ENCODE data around the gene CLASP2.

CLASP2 gene

DNA sequence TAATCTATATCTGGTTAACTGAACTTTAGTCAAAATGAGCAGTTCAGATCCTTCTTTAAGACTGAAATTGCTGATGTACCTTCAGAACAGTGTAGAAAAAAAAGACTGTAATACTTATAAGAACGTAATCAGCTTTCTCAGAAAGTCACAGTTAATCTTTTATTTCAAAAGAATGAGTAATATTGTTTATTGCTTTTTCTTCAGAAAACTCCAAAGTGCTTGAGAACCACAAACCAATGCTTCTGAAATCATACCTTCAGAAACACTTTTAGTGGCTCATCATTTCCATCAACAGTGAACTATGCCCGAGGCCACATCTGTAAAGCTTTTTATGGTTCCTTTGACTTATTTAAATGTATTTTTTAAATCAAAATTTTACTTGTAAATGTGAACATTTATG lies 33.3 kb upstream of the CLASP2 start:
- Histone ChIP-seq H3K36me3 (ENCODE audit: low read length) (no peaks in the 10 kb centered on the region), H4K20me1 (ENCODE audit: low read depth, low read length) (no peaks in the 10 kb centered on the region), H3K79me2 (ENCODE audit: insufficient read depth, low read length) (no peaks in the 10 kb centered on the region), H3K4me2 (ENCODE audit: low read depth, low read length, poor library complexity, severe bottlenecking) (no peak overlapping the region), H2AFZ (ENCODE audit: low read depth, low read length, severe bottlenecking) (no peak overlapping the region), H3K9me2 (replicated peaks; ENCODE audit: insufficient read depth, low read length) (no peaks in the 10 kb centered on the region), H3K9me3 (ENCODE audit: insufficient read depth, low read length) (peaks cover 5% of the 10 kb centered on the region; the same call in 1 of the 2 replicates), H3K27me3 (ENCODE audit: low read length) (no peaks in the 10 kb centered on the region), H3K27ac (ENCODE audit: low read depth, low read length) (no peak overlapping the region), H3F3A (ENCODE audit: insufficient read depth) (no peaks in the 10 kb centered on the region), H3K9ac (ENCODE audit: low read length) (no peak overlapping the region), H3K4me3 (ENCODE audit: insufficient read depth, low read length, poor library complexity, severe bottlenecking) (no peak overlapping the region)
- TF ChIP-seq, protein P1, sequence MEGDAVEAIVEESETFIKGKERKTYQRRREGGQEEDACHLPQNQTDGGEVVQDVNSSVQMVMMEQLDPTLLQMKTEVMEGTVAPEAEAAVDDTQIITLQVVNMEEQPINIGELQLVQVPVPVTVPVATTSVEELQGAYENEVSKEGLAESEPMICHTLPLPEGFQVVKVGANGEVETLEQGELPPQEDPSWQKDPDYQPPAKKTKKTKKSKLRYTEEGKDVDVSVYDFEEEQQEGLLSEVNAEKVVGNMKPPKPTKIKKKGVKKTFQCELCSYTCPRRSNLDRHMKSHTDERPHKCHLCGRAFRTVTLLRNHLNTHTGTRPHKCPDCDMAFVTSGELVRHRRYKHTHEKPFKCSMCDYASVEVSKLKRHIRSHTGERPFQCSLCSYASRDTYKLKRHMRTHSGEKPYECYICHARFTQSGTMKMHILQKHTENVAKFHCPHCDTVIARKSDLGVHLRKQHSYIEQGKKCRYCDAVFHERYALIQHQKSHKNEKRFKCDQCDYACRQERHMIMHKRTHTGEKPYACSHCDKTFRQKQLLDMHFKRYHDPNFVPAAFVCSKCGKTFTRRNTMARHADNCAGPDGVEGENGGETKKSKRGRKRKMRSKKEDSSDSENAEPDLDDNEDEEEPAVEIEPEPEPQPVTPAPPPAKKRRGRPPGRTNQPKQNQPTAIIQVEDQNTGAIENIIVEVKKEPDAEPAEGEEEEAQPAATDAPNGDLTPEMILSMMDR (IDR thresholded peaks at IDR 0.05; ENCODE audit: insufficient read depth, low read length, poor library complexity, severe bottlenecking) = no peak
- TF ChIP-seq EZH2phosphoT487 (conservative IDR thresholded peaks at IDR 0.05; ENCODE audit: low read length) = no peak

DNA sequence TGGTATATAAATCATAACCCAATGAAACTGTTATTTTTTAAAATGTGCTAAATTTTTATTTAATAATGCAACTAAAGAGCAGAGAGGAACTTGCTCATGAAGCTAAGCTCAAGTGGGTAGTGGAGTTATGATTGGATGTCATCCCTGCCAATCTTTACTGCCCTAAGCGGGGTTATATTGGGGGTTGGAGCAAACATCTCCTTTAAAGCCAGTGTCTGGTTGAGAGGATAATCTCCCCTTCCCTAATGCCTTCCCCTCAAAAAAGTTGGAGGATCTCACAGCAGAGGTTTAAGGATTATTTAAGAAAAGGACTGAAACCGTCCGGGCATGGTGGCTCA lies 32.1 kb upstream of the CLASP2 start:
- no peaks in the 10 kb centered on the region for H3K9me2 ChIP-seq (replicated peaks; ENCODE audit: insufficient read depth, low read length)
- no peak overlapping the region for H2AFZ ChIP-seq (ENCODE audit: low read depth, low read length, severe bottlenecking)
- peaks cover 4% of the 10 kb centered on the region; the same call in 1 of the 2 replicates for H3K9me3 ChIP-seq (ENCODE audit: insufficient read depth, low read length)
- H3K4me3 ChIP-seq (ENCODE audit: insufficient read depth, low read length, poor library complexity, severe bottlenecking) = no peak overlapping the region
- no peak overlapping the region for H3K27ac ChIP-seq (ENCODE audit: low read depth, low read length)
- no peaks in the 10 kb centered on the region for H3K36me3 ChIP-seq (ENCODE audit: low read length)
- H3F3A ChIP-seq (ENCODE audit: insufficient read depth) = no peaks in the 10 kb centered on the region
- no peaks in the 10 kb centered on the region for H3K79me2 ChIP-seq (ENCODE audit: insufficient read depth, low read length)
- H3K27me3 ChIP-seq (ENCODE audit: low read length) = no peaks in the 10 kb centered on the region
- H3K4me2 ChIP-seq (ENCODE audit: low read depth, low read length, poor library complexity, severe bottlenecking) = no peak overlapping the region
- TF ChIP-seq EZH2phosphoT487 (conservative IDR thresholded peaks at IDR 0.05; ENCODE audit: low read length) = no peak
- TF ChIP-seq, protein P1 (IDR thresholded peaks at IDR 0.05; ENCODE audit: insufficient read depth, low read length, poor library complexity, severe bottlenecking) = no peak
- no peaks in the 10 kb centered on the region for H4K20me1 ChIP-seq (ENCODE audit: low read depth, low read length)
- H3K9ac ChIP-seq (ENCODE audit: low read length) = no peak overlapping the region

DNA sequence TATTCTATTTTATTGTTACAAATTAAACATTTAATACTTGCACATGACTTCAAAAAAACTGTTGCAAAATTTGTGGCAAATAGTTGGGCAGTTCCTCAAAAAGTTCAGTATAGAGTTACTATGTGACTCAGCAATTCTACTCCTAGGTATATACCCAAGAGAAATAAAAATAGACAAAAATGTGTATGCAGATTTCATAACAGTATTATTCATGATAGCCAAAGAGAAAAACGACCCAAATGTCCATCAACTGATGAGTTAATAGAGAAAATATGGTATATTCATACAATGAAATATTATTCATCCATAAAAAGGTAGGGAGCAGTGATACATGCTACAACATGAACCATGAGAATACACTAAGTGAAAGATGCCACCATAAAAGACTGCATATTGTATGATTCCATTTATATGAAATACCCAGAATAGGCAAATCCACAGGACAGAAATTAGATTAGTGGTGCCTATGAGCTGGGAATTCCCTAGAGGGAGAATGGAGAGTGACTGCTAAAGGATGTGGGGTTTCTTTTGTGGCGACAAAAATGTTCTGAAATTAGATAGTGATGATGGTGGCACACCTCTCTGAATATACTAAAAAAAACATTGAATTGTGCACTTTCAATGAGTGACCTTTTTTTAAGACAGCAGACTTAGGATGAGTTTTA lies 31.6 kb upstream of the CLASP2 start:
- no peak for TF ChIP-seq EZH2phosphoT487 (conservative IDR thresholded peaks at IDR 0.05; ENCODE audit: low read length)
- TF ChIP-seq, protein P1 (IDR thresholded peaks at IDR 0.05; ENCODE audit: insufficient read depth, low read length, poor library complexity, severe bottlenecking) = no peak
- no peak overlapping the region for H3K27ac ChIP-seq (ENCODE audit: low read depth, low read length)
- H3F3A ChIP-seq (ENCODE audit: insufficient read depth) = no peaks in the 10 kb centered on the region
- no peaks in the 10 kb centered on the region for H3K79me2 ChIP-seq (ENCODE audit: insufficient read depth, low read length)
- H3K9me2 ChIP-seq (replicated peaks; ENCODE audit: insufficient read depth, low read length) = no peaks in the 10 kb centered on the region
- no peaks in the 10 kb centered on the region for H3K27me3 ChIP-seq (ENCODE audit: low read length)
- no peaks in the 10 kb centered on the region for H4K20me1 ChIP-seq (ENCODE audit: low read depth, low read length)
- no peak overlapping the region for H3K9ac ChIP-seq (ENCODE audit: low read length)
- H3K9me3 ChIP-seq (ENCODE audit: insufficient read depth, low read length) = no peaks in the 10 kb centered on the region
- H3K4me3 ChIP-seq (ENCODE audit: insufficient read depth, low read length, poor library complexity, severe bottlenecking) = no peak overlapping the region
- no peaks in the 10 kb centered on the region for H3K36me3 ChIP-seq (ENCODE audit: low read length)
- H2AFZ ChIP-seq (ENCODE audit: low read depth, low read length, severe bottlenecking) = no peak overlapping the region
- H3K4me2 ChIP-seq (ENCODE audit: low read depth, low read length, poor library complexity, severe bottlenecking) = no peak overlapping the region

Measured in SU-DHL-6 (cell line).